IMR-90 (cell line): ENCODE results near the gene ST7. TPM values are rescaled to one million over a fixed set of nuclear protein-coding genes. Genes with fewer than 3 reads are reported as not detected.

Source experiments
- ATAC-seq: fragments of 200-7000 bp; cut with Tn5 transposase; 2 replicates; pipeline ENCODE4 v1.9.1; 2020; ENCODE audit warnings: low read depth, mild to moderate bottlenecking, moderate library complexity
- BruUV-seq: library from RNA; stranded (reverse); fragments of 400-500 nt; replicated peaks from 2 replicates; lab custom pipeline; 2021; lab: Mats Ljungman, UMichigan
- CTCF ChIA-PET: fragments of 300-600 bp; formaldehyde crosslinking; extraction: SDS; loops from one replicate; lab custom pipeline; 2021; ENCODE audit warnings: antibody characterized with exemption; lab: Yijun Ruan, JAX
- POLR2A ChIA-PET: fragments of 300-600 bp; sonication (Branson Sonifier 250); formaldehyde crosslinking; loops from one replicate; lab custom pipeline; 2022; ENCODE audit warnings: antibody characterized with exemption; ENCODE audit not compliant: unreplicated experiment; lab: Charles Lee
- DNase-seq: peaks from one replicate; pipeline ENCODE4 v3.0.0; 2013
- H2AFZ ChIP-seq: replicated peaks from 2 replicates; pipeline ENCODE3; 2013; ENCODE audit warnings: low read length, mild to moderate bottlenecking; ENCODE audit not compliant: poor library complexity
- H2AK5ac ChIP-seq: 2 replicates; pipeline ENCODE4 v1.6.1; 2013; ENCODE audit warnings: low read depth, low read length, inconsistent platforms
- H2AK9ac ChIP-seq: replicated peaks from 2 replicates; pipeline ENCODE3; 2013; ENCODE audit warnings: mild to moderate bottlenecking, low read depth, low read length, moderate library complexity; ENCODE audit not compliant: poor library complexity
- H2BK120ac ChIP-seq: 2 replicates; pipeline ENCODE4 v1.6.1; 2013; ENCODE audit warnings: low read depth, low read length, inconsistent platforms
- H2BK15ac ChIP-seq: 3 replicates; pipeline ENCODE4 v1.6.1; 2013; ENCODE audit warnings: low read depth, low read length, inconsistent platforms
- H2BK20ac ChIP-seq: 2 replicates; pipeline ENCODE4 v1.6.1; 2013; ENCODE audit warnings: low read depth, mild to moderate bottlenecking, inconsistent platforms, low read length, moderate library complexity
- H2BK5ac ChIP-seq: 2 replicates; pipeline ENCODE4 v1.6.1; 2013; ENCODE audit warnings: mild to moderate bottlenecking, low read depth, low read length, inconsistent platforms; ENCODE audit not compliant: poor library complexity, severe bottlenecking
- H3K14ac ChIP-seq: replicated peaks from 2 replicates; pipeline ENCODE4 v1.6.1; 2013; ENCODE audit warnings: low read depth, low read length, inconsistent platforms
- H3K18ac ChIP-seq: 2 replicates; pipeline ENCODE4 v1.6.1; 2013; ENCODE audit warnings: low read depth, low read length, control low read depth
- H3K23ac ChIP-seq: 2 replicates; pipeline ENCODE4 v1.6.1; 2013; ENCODE audit warnings: low read depth, low read length, inconsistent platforms
- H3K27ac ChIP-seq: 2 replicates; pipeline ENCODE4 v1.5.1; 2013; ENCODE audit warnings: mild to moderate bottlenecking, control low read depth, low read length; ENCODE audit not compliant: insufficient read depth
- H3K27me3 ChIP-seq: 2 replicates; pipeline ENCODE4 v1.6.1; 2013; ENCODE audit warnings: low read length; ENCODE audit not compliant: control insufficient read depth, insufficient read depth
- H3K36me3 ChIP-seq: 2 replicates; pipeline ENCODE4 v1.6.1; 2013; ENCODE audit warnings: low read length, mixed read lengths; ENCODE audit not compliant: control insufficient read depth, insufficient read depth
- H3K4ac ChIP-seq: 2 replicates; pipeline ENCODE4 v1.6.1; 2013; ENCODE audit warnings: low read depth, low read length, inconsistent platforms
- H3K4me1 ChIP-seq: 2 replicates; pipeline ENCODE4 v1.6.1; 2013; ENCODE audit warnings: low read length, mixed read lengths; ENCODE audit not compliant: control insufficient read depth, insufficient read depth
- H3K4me2 ChIP-seq: 2 replicates; pipeline ENCODE4 v1.6.1; 2013; ENCODE audit warnings: low read depth, mild to moderate bottlenecking, control low read depth, low read length, moderate library complexity
- H3K4me3 ChIP-seq: 2 replicates; pipeline ENCODE4 v1.5.1; 2013; ENCODE audit warnings: low read depth, mild to moderate bottlenecking, control low read depth, low read length, moderate library complexity; ENCODE audit not compliant: insufficient read depth
- H3K56ac ChIP-seq: 2 replicates; pipeline ENCODE4 v1.6.1; 2013; ENCODE audit warnings: low read length, inconsistent platforms; ENCODE audit not compliant: insufficient read depth; ENCODE audit errors: extremely low read depth
- H3K79me1 ChIP-seq, 2 experiments: 2 replicates each; pipeline ENCODE4 v1.6.1; 2013; ENCODE audit warnings: low read length in 2 of 2, inconsistent platforms in 1 of 2, low read depth in 1 of 2
- H3K9ac ChIP-seq: 2 replicates; pipeline ENCODE4 v1.6.1; 2013; ENCODE audit warnings: low read depth, low read length, control low read depth
- H3K9me1 ChIP-seq: 2 replicates; pipeline ENCODE4 v1.6.1; 2013; ENCODE audit warnings: low read length, inconsistent platforms; ENCODE audit not compliant: insufficient read depth
- H3K9me3 ChIP-seq: 2 replicates; pipeline ENCODE4 v1.6.1; 2013; ENCODE audit warnings: low read length; ENCODE audit not compliant: control insufficient read depth, insufficient read depth
- H4K20me1 ChIP-seq: 2 replicates; pipeline ENCODE4 v1.6.1; 2013; ENCODE audit warnings: low read length, inconsistent platforms; ENCODE audit not compliant: insufficient read depth
- H4K5ac ChIP-seq: 2 replicates; pipeline ENCODE4 v1.6.1; 2013; ENCODE audit warnings: mild to moderate bottlenecking, low read depth, low read length, control low read depth
- H4K8ac ChIP-seq, 2 experiments: 2 replicates each; pipeline ENCODE4 v1.6.1; 2013; ENCODE audit warnings: low read depth in 2 of 2, low read length in 2 of 2, control low read depth in 1 of 2, inconsistent platforms in 1 of 2
- H4K91ac ChIP-seq: 2 replicates; pipeline ENCODE4 v1.6.1; 2013; ENCODE audit warnings: low read depth, low read length, inconsistent platforms; ENCODE audit not compliant: insufficient read depth
- CHD1 ChIP-seq: IDR thresholded peaks from 2 replicates; pipeline ENCODE4 v1.6.1; 2012; ENCODE audit warnings: low read depth, low read length, improper control_type of control experiment
- CTCF ChIP-seq: conservative IDR thresholded peaks from 2 replicates; pipeline ENCODE4 v1.5.1; 2012; ENCODE audit warnings: mild to moderate bottlenecking, low read depth, low read length, improper control_type of control experiment
- ELK1 ChIP-seq: fragments of 150-350 bp; IDR thresholded peaks from 2 replicates; pipeline ENCODE4 v1.6.1; 2016; ENCODE audit warnings: low read depth, mild to moderate bottlenecking, low read length, moderate library complexity, borderline replicate concordance
- FOS ChIP-seq: fragments of 150-350 bp; IDR thresholded peaks from 2 replicates; pipeline ENCODE4 v1.6.1; 2016; ENCODE audit warnings: low read depth, low read length
- MAFK ChIP-seq: IDR thresholded peaks from 2 replicates; pipeline ENCODE4 v1.6.1; 2012; ENCODE audit warnings: low read depth, low read length, improper control_type of control experiment
- MXI1 ChIP-seq: IDR thresholded peaks from 2 replicates; pipeline ENCODE4 v1.6.1; 2012; ENCODE audit warnings: low read depth, mild to moderate bottlenecking, low read length, moderate library complexity, borderline replicate concordance
- POLR2A ChIP-seq: IDR thresholded peaks from 2 replicates; pipeline ENCODE4 v1.6.1; 2012; ENCODE audit warnings: mild to moderate bottlenecking, low read depth, low read length
- USF2 ChIP-seq: fragments of 150-350 bp; IDR thresholded peaks from 2 replicates; pipeline ENCODE4 v1.6.1; 2017; ENCODE audit warnings: mild to moderate bottlenecking, antibody characterized with exemption, low read length, low read depth
- dilution Hi-C: fragments of 300-500 bp; cut with HindIII; formaldehyde crosslinking; loops from one replicate; pipeline ENCODE4 v1.14.3; 2018; ENCODE audit warnings: low sequenced_read_pairs; ENCODE audit not compliant: unreplicated experiment
- in situ Hi-C: fragments of 300-500 bp; cut with MboI; formaldehyde crosslinking; loops from 3 replicates; pipeline ENCODE4 v1.14.3; 2019; ENCODE audit warnings: low sequenced_read_pairs, inconsistent platforms, mixed read lengths
- intact Hi-C: fragments of 100-400 bp; cut with micrococcal nuclease; formaldehyde crosslinking; loops from 2 replicates; pipeline ENCODE4 v1.10.0; 2022
- polyA plus RNA-seq, 3 experiments: library from polyadenylated mRNA; depleted of rRNA; stranded (reverse); fragments of >200 nt; gene quantifications; 2 replicates each; pipeline ENCODE4 v1.2.3, GENCODE V29; 2012; ENCODE audit warnings: low replicate concordance in 1 of 3
- total RNA-seq: library from RNA; depleted of rRNA; stranded (reverse); fragments of >200 nt; gene quantifications from 2 replicates; pipeline ENCODE4 v1.2.3, GENCODE V29; 2012

The ST7 gene
- total and polyA plus RNA-seq, 2 of the 4 experiments (the other 2 are of a cell fraction) = 18.6 to 26.0 TPM

GRCh38 chr7:117096942-117097341 is 143.6 kb downstream of the ST7 start:
- H3K27me3 ChIP-seq = no peaks in the 10 kb centered on the region
- H3K27ac ChIP-seq = no peak overlapping the region
- peaks cover 24 to 26% of the 10 kb centered on the region in 2 experiments for H3K79me1 ChIP-seq
- H3K4me2 ChIP-seq = no peak overlapping the region
- dilution Hi-C loops = no loop called here
- ATAC-seq = no peak
- intact Hi-C loops = no loop called here
- H4K20me1 ChIP-seq = peaks cover 6% of the 10 kb centered on the region
- no peak overlapping the region for H2BK20ac ChIP-seq
- no peaks in the 10 kb centered on the region for H3K36me3 ChIP-seq
- in situ Hi-C loops = no loop called here
- no peaks in the 10 kb centered on the region for H3K9me3 ChIP-seq
- no peak overlapping the region for H2AK9ac ChIP-seq
- no peak for DNase-seq
- H2AK5ac ChIP-seq = no peak overlapping the region
- no peak overlapping the region for H3K4ac ChIP-seq
- no TSS peak for BruUV-seq
- no peak overlapping the region for H2BK120ac ChIP-seq
- H3K56ac ChIP-seq = no peak overlapping the region
- no peak overlapping the region for H2BK5ac ChIP-seq
- peaks cover 10% of the 10 kb centered on the region for H3K9me1 ChIP-seq
- no peak overlapping the region for H2BK15ac ChIP-seq
- H4K8ac ChIP-seq = no peak overlapping the region
- H2AFZ ChIP-seq = no peak overlapping the region
- TF ChIP-seq USF2 (no peak), POLR2A (no peak), MXI1 (no peak), CHD1 (no peak), FOS (no peak), ELK1 (no peak), CTCF (no peak), MAFK (no peak)
- ChIA-PET POLR2A (interaction anchor here (0.6 kb wide), 1 partner anchor 282 kb away, joined by 3 read pairs; no protein-coding TSS in a partner anchor), CTCF (no interaction called here)
- no peak overlapping the region for H4K91ac ChIP-seq
- H3K23ac ChIP-seq = no peak overlapping the region
- H3K18ac ChIP-seq = no peak overlapping the region
- H3K9ac ChIP-seq = no peak overlapping the region
- H3K4me3 ChIP-seq = no peak overlapping the region
- H4K5ac ChIP-seq = no peak overlapping the region
- no peak overlapping the region for H3K14ac ChIP-seq
- peaks cover 5% of the 10 kb centered on the region for H3K4me1 ChIP-seq
